ENCODE measurements around the gene SLC10A1. TPM values are rescaled to one million over a fixed set of nuclear protein-coding genes. Genes with fewer than 3 reads are reported as not detected.

The SLC10A1 gene
- total and polyA plus RNA-seq, 2 of the 4 experiments (the other 2 are of a cell fraction): 0.03 TPM; not detected in 1

DNA sequence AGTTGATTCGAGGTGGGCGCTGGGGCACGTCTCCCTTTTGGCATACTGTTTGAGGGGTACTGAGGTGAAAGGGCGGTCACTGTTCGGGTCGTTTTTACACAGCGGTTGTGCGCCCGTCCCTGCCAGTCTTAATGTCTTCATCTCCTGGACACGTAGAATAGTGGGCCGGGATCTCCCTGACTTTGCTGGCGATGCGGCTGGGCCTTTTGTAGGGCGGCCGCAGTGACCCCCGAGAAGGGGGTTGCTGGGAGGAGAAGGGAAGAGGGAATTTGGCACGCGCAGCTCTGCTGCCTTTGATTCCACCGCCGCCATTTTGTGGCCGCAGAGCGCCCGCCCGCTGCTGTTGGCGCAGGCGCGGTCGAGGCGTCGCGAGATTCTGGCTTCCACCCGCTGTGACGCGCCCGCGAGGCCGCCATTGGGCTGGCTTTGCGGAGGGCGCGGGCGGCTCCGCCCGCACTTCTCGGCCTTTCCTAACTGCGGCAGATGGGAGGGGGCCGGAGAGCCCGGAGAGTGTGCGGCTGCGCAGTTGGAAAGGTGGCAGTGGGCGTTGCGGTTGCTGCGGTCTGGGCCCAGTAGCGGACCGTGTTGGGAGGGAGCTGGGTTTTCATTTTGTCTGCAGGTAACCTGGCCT, 29.6 kb downstream of the SLC10A1 start (continued):
- TF ChIP-seq MAZ (IDR thresholded peaks at IDR 0.05; ENCODE audit: borderline replicate concordance, low read depth, low read length): peak; percentile 95

DNA sequence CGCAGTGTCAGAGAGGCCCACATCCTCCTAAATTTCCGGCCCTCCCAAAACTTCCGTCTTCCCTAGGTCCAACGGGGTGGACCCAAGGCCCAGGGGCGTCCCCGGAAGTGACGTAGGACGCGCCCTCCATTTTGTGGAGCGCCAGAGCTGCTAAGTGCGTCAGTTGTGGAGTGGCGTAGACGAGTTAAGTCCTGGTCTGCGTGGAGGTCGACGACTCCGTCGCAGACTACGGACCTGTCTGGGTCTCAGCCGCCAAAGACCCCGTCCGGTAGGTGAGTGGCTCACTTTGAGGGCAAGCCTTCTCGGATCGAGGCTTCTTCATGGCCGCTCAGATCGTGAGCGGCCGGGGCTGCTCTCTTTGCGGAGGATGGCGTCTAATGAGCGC, 30.1 kb downstream of the SLC10A1 start, which contains the start of gene SRSF5:
TSS of gene SRSF5 (plus strand) at position 159 of the 385 bp plus-strand sequence. CDS start 1,015 bp downstream, outside the sequence.
- intact Hi-C loops (cut with micrococcal nuclease): no loop called here
- H3K9me1 ChIP-seq (ENCODE audit: insufficient read depth, low read length): peaks cover 13% of the 10 kb centered on the region
- peak within 1 kb of the TSS; percentile 95 for H4K5ac ChIP-seq (ENCODE audit: low read depth, low read length)
- H2BK20ac ChIP-seq (ENCODE audit: low read depth, low read length): no peak within 1 kb of the TSS
- no peaks in the 10 kb centered on the region for H3K27me3 ChIP-seq (ENCODE audit: control insufficient read depth, insufficient read depth, low read length)
- CTCF ChIA-PET: no interaction called here
- 0% methylated on average over 18 of the region's 31 CpGs; no CpG with 5 or more reads in 1 of the 2 experiments for WGBS, 2 experiments (ENCODE audit: extremely low coverage in 2 of 2, insufficient read length in 1 of 2)
- H3K4ac ChIP-seq (ENCODE audit: low read depth, low read length): peak within 1 kb of the TSS; percentile 97
- no peaks in the 10 kb centered on the region for H3K9me3 ChIP-seq (ENCODE audit: control insufficient read depth, insufficient read depth, low read length)
- POLR2A ChIA-PET (ENCODE audit: unreplicated experiment): no interaction called here
- H3K4me3 ChIP-seq (ENCODE audit: insufficient read depth, low read depth, low read length): peak within 1 kb of the TSS; percentile 72
- H3K79me1 ChIP-seq (ENCODE audit: low read depth in 1 of 2, low read length in 2 of 2): peaks cover 30 to 44% of the 10 kb centered on the region in 2 experiments
- H4K8ac ChIP-seq (ENCODE audit: low read depth in 2 of 2, low read length in 2 of 2): peak within 1 kb of the TSS; percentile 98 to 100
- peak within 1 kb of the TSS; percentile 87 for H2BK5ac ChIP-seq (ENCODE audit: low read depth, low read length, poor library complexity, severe bottlenecking)
- peak within 1 kb of the TSS; percentile 34 for H2BK120ac ChIP-seq (ENCODE audit: low read depth, low read length)
- in situ Hi-C loops (cut with MboI; ENCODE audit: low sequenced_read_pairs): no loop called here
- ATAC-seq (ENCODE audit: low read depth) (peak; percentile 88), DNase-seq (peak; percentile 97)
- peak within 1 kb of the TSS; percentile 95 for H4K91ac ChIP-seq (ENCODE audit: insufficient read depth, low read depth, low read length)
- H3K4me1 ChIP-seq (ENCODE audit: control insufficient read depth, insufficient read depth, low read length): peaks cover 4% of the 10 kb centered on the region
- H3K27ac ChIP-seq (ENCODE audit: insufficient read depth, low read length): peak within 1 kb of the TSS; percentile 92
- peaks cover 32% of the 10 kb centered on the region for H3K36me3 ChIP-seq (ENCODE audit: control insufficient read depth, insufficient read depth, low read length)
- peaks cover 45% of the 10 kb centered on the region for H4K20me1 ChIP-seq (ENCODE audit: insufficient read depth, low read length)
- peak within 1 kb of the TSS; percentile 94 for H3K56ac ChIP-seq (ENCODE audit: extremely low read depth, insufficient read depth, low read length)
- H2AFZ ChIP-seq (replicated peaks; ENCODE audit: low read length, poor library complexity): peak within 1 kb of the TSS; percentile 95
- H3K9ac ChIP-seq (ENCODE audit: low read depth, low read length): peak within 1 kb of the TSS; percentile 93
- no TSS peak for BruUV-seq (replicated peaks)
- peak within 1 kb of the TSS; percentile 94 for H3K4me2 ChIP-seq (ENCODE audit: low read depth, low read length)
- H2AK9ac ChIP-seq (replicated peaks; ENCODE audit: low read depth, low read length, poor library complexity): peak within 1 kb of the TSS; percentile 99
- H3K18ac ChIP-seq (ENCODE audit: low read depth, low read length): peak within 1 kb of the TSS; percentile 61
- peak within 1 kb of the TSS; percentile 98 for H3K14ac ChIP-seq (replicated peaks; ENCODE audit: low read depth, low read length)
- peak within 1 kb of the TSS; percentile 27; the same call in 1 of the 3 replicates for H2BK15ac ChIP-seq (ENCODE audit: low read depth, low read length)
- dilution Hi-C loops (cut with HindIII; ENCODE audit: low sequenced_read_pairs, unreplicated experiment): no loop called here
- peak within 1 kb of the TSS; percentile 93 for H3K23ac ChIP-seq (ENCODE audit: low read depth, low read length)
- H2AK5ac ChIP-seq (ENCODE audit: low read depth, low read length): peak within 1 kb of the TSS; percentile 87
- TF ChIP-seq BHLHE40 (IDR thresholded peaks at IDR 0.05; ENCODE audit: low read depth, low read length) (no peak), RFX5 (IDR thresholded peaks at IDR 0.05; ENCODE audit: low read depth, low read length) (no peak), CHD1 (IDR thresholded peaks at IDR 0.05; ENCODE audit: low read depth, low read length) (peak; percentile 95), MAFK (IDR thresholded peaks at IDR 0.05; ENCODE audit: low read depth, low read length) (no peak), MXI1 (IDR thresholded peaks at IDR 0.05; ENCODE audit: borderline replicate concordance, low read depth, low read length) (no peak), NFE2L2 (IDR thresholded peaks at IDR 0.05; ENCODE audit: low read depth, low read length) (0 out of 2 replicates have a peak, but pooled peaks have one; percentile 22), FOS (IDR thresholded peaks at IDR 0.05; ENCODE audit: low read depth, low read length) (no peak), POLR2A (IDR thresholded peaks at IDR 0.05; ENCODE audit: low read depth, low read length) (peak; percentile 99), SMC3 (IDR thresholded peaks at IDR 0.05; ENCODE audit: low read depth, low read length) (no peak), CEBPB (IDR thresholded peaks at IDR 0.05; ENCODE audit: low read depth, low read length) (no peak), MAZ (IDR thresholded peaks at IDR 0.05; ENCODE audit: borderline replicate concordance, low read depth, low read length) (peak; percentile 44; the same call in 1 of the 2 replicates)
- TF ChIP-seq, protein P1, sequence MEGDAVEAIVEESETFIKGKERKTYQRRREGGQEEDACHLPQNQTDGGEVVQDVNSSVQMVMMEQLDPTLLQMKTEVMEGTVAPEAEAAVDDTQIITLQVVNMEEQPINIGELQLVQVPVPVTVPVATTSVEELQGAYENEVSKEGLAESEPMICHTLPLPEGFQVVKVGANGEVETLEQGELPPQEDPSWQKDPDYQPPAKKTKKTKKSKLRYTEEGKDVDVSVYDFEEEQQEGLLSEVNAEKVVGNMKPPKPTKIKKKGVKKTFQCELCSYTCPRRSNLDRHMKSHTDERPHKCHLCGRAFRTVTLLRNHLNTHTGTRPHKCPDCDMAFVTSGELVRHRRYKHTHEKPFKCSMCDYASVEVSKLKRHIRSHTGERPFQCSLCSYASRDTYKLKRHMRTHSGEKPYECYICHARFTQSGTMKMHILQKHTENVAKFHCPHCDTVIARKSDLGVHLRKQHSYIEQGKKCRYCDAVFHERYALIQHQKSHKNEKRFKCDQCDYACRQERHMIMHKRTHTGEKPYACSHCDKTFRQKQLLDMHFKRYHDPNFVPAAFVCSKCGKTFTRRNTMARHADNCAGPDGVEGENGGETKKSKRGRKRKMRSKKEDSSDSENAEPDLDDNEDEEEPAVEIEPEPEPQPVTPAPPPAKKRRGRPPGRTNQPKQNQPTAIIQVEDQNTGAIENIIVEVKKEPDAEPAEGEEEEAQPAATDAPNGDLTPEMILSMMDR (conservative IDR thresholded peaks at IDR 0.05; ENCODE audit: low read depth, low read length): no peak
- TF ChIP-seq, protein P2, sequence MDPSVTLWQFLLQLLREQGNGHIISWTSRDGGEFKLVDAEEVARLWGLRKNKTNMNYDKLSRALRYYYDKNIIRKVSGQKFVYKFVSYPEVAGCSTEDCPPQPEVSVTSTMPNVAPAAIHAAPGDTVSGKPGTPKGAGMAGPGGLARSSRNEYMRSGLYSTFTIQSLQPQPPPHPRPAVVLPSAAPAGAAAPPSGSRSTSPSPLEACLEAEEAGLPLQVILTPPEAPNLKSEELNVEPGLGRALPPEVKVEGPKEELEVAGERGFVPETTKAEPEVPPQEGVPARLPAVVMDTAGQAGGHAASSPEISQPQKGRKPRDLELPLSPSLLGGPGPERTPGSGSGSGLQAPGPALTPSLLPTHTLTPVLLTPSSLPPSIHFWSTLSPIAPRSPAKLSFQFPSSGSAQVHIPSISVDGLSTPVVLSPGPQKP (IDR thresholded peaks at IDR 0.05; ENCODE audit: borderline replicate concordance, low read depth, low read length): no peak
